Lung (tissue), 12 donors: ENCODE results near the gene CDC14A. TPM values are rescaled to one million over a fixed set of nuclear protein-coding genes. Genes with fewer than 3 reads are reported as not detected.
A peak's percentile ranks its signal among the peaks of the same experiment; 100 is the strongest.

Source experiments
- ATAC-seq: fragments of 200-7000 bp; cut with Tn5 transposase; one replicate; pipeline ENCODE4 v1.9.1; 2020; ENCODE audit warnings: moderate number of reproducible peaks; ENCODE audit not compliant: insufficient read depth, low FRiP score
- DNase-seq, 3 donors: peaks; one replicate each; pipeline ENCODE4 v3.0.0-alpha.2; 2013 to 2017
- H3K27ac ChIP-seq, 2 donors: one replicate each; pipeline ENCODE4 v1.5.1; 2013; ENCODE audit warnings: mild to moderate bottlenecking in 2 of 2, moderate library complexity in 2 of 2, control low read depth in 1 of 2, inconsistent platforms in 1 of 2, low read depth in 1 of 2, low read length in 1 of 2
- H3K27me3 ChIP-seq, 3 donors: one replicate each; pipeline ENCODE4 v1.5.1; 2013; ENCODE audit warnings: low read length in 2 of 3; ENCODE audit not compliant: control insufficient read depth in 3 of 3, insufficient read depth in 3 of 3
- H3K36me3 ChIP-seq, 4 donors: one replicate each; pipeline ENCODE4 v1.5.1; 2013; ENCODE audit warnings: low read length in 4 of 4, mild to moderate bottlenecking in 1 of 4, moderate library complexity in 1 of 4; ENCODE audit not compliant: control insufficient read depth in 4 of 4, insufficient read depth in 4 of 4
- H3K4me1 ChIP-seq, 5 donors: one replicate each; pipeline ENCODE4 v1.5.1; 2013; ENCODE audit warnings: low read length in 5 of 5, mild to moderate bottlenecking in 2 of 5, moderate library complexity in 1 of 5; ENCODE audit not compliant: control insufficient read depth in 5 of 5, insufficient read depth in 5 of 5
- H3K4me3 ChIP-seq: one replicate; pipeline ENCODE4 v1.5.1; 2013; ENCODE audit warnings: mild to moderate bottlenecking, control low read depth, moderate library complexity
- H3K9ac ChIP-seq, 2 donors: one replicate each; pipeline ENCODE4 v1.5.1; 2013; ENCODE audit warnings: low read length in 2 of 2, control low read depth in 1 of 2; ENCODE audit not compliant: insufficient read depth in 1 of 2
- H3K9me3 ChIP-seq, 4 donors: one replicate each; pipeline ENCODE4 v1.5.1; 2013; ENCODE audit warnings: low read length in 3 of 4, mild to moderate bottlenecking in 1 of 4, moderate library complexity in 1 of 4; ENCODE audit not compliant: control insufficient read depth in 4 of 4, insufficient read depth in 3 of 4
- WGBS, 2 donors: extraction: QIAGEN DNeasy Blood & Tissue Kit; methylation state at CpG; one replicate each; pipeline ENCODE4 v1.1.7; 2013; 5-methylcytosine and 5-hydroxymethylcytosine counted together
- polyA plus RNA-seq, 2 donors: library from polyadenylated mRNA; stranded (reverse); fragments of 200-250 nt; gene quantifications; one replicate each; pipeline ENCODE4 v1.2.1, GENCODE V29; 2013
- total RNA-seq, 2 donors: library from RNA; depleted of rRNA in 1 of 2; stranded (reverse); fragments of >200 nt in 1 of 2; gene quantifications; one replicate each; pipeline ENCODE4 v1.2.1, GENCODE V29; 2014 to 2021
- TF ChIP-seq, protein P1 (sequence below): IDR thresholded peaks from 2 replicates; pipeline ENCODE4 v1.5.1; 2012; ENCODE audit warnings: mild to moderate bottlenecking; ENCODE audit errors: control extremely low read depth, extremely low read depth
- donor health status: control.
- donor health status: control.
- donor health status: Bipolar disorder and iron deficiency.
- donor health status: healthy.
- donor health status: DM: yes; HTN: yes; CAD: no.

Gene CDC14A
- total and polyA plus RNA-seq, 4 donors = 3.6 to 45.4 (median 12.1) TPM

DNA sequence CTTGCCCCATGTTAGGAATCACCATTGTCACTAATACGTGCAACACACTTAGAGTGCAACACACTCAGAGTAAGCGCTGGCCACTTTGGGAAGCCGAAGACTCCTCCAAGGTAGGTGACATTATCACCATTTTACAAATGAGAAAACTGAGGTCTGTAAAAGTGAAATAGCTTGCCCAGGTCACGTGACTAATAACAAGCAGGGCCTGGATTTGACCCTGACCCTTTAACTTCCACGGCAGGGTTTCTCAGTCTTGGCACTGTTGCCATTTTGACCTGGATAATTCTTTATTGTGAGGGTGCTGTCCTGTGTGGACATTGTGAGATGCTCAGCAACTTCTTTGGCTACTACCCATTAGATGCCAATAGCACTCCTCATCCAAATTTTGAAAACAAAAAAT, 177.8 kb downstream of the CDC14A start:
- DNase-seq (no peak), ATAC-seq (no peak)
- H3K4me3 ChIP-seq = no peak overlapping the region
- peaks cover 0 to 60% (median 25%) of the 10 kb centered on the region in 5 donors for H3K4me1 ChIP-seq
- no peaks in the 10 kb centered on the region for H3K9me3 ChIP-seq
- H3K9ac ChIP-seq = peak overlapping the region in 1 of 2 donors; percentile 15
- H3K36me3 ChIP-seq = no peaks in the 10 kb centered on the region
- TF ChIP-seq, protein P1, sequence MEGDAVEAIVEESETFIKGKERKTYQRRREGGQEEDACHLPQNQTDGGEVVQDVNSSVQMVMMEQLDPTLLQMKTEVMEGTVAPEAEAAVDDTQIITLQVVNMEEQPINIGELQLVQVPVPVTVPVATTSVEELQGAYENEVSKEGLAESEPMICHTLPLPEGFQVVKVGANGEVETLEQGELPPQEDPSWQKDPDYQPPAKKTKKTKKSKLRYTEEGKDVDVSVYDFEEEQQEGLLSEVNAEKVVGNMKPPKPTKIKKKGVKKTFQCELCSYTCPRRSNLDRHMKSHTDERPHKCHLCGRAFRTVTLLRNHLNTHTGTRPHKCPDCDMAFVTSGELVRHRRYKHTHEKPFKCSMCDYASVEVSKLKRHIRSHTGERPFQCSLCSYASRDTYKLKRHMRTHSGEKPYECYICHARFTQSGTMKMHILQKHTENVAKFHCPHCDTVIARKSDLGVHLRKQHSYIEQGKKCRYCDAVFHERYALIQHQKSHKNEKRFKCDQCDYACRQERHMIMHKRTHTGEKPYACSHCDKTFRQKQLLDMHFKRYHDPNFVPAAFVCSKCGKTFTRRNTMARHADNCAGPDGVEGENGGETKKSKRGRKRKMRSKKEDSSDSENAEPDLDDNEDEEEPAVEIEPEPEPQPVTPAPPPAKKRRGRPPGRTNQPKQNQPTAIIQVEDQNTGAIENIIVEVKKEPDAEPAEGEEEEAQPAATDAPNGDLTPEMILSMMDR = no peak
- 88 to 90% methylated on average over 5 of the region's 5 CpGs for WGBS, 2 donors
- H3K27me3 ChIP-seq = no peaks in the 10 kb centered on the region
- H3K27ac ChIP-seq = no peak overlapping the region

DNA sequence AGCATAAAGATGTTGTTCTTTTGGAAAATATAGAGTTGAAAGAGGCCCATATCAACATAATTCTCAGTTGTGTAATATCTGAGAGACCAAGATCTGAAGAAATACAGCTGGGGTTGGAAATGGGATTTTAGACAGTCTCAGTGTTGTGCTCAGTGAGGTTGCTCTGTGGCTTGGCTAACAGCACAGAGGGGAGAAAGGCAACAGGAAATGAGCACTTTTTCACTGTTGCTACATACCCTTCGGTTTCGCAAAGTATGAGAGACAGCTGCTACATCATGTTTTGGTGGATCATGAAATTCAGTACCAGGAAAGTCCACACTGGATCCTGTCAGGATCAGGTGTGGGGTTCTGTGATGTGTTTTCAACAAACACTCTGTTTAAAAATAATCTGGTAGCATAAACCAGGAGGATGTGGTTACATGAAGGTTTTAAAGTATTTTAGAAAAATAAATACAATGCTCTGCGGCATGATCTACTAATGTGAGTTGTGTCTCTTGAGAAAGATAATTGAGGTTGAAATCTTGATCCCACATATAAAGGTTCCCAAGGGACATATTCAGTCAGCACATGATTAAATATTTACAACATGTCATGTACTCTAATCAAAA, 178.7 kb downstream of the CDC14A start:
- ATAC-seq = peak; percentile 75
- WGBS, 2 donors = 23 to 41% methylated on average over 3 of the region's 3 CpGs
- H3K9ac ChIP-seq = peak overlapping the region in 1 of 2 donors; percentile 29
- H3K9me3 ChIP-seq = no peaks in the 10 kb centered on the region
- no peaks in the 10 kb centered on the region for H3K36me3 ChIP-seq
- TF ChIP-seq, protein P1 = no peak
- peaks cover 0 to 4% (median 0%) of the 10 kb centered on the region in 3 donors for H3K27me3 ChIP-seq
- H3K4me1 ChIP-seq = peaks cover 0 to 60% (median 25%) of the 10 kb centered on the region in 5 donors
- peak overlapping the region in 1 of 2 donors; percentile 5 for H3K27ac ChIP-seq
- H3K4me3 ChIP-seq = no peak overlapping the region
- DNase-seq = peak; percentile 73 to 98 (median 95)

DNA sequence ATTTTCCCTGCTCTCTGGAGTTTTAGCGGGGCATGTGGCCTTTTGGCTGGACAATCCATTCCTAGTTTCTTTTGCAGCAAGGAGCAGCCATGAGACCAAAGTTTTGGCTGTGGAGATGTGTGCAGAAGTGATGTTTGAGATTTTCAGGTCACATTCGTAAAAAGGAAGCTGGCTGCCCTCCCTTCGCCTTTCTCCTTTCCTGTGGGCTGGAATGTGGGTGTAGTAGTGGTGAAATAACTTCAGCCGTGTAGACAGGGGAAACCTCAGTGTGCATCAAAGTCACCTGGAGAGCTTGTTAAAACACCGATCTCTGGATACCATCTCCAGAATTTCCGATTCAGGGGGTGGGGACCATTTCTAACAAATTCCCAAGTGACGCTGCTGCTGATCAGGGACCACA, 180.3 kb downstream of the CDC14A start:
- Histone ChIP-seq H3K4me3 (no peak overlapping the region), H3K36me3 (no peaks in the 10 kb centered on the region), H3K9me3 (no peaks in the 10 kb centered on the region), H3K9ac (no peak overlapping the region), H3K4me1 (peaks cover 0 to 60% (median 25%) of the 10 kb centered on the region in 5 donors), H3K27me3 (peaks cover 0 to 20% (median 0%) of the 10 kb centered on the region in 3 donors), H3K27ac (no peak overlapping the region)
- DNase-seq (no peak), ATAC-seq (no peak)
- TF ChIP-seq, protein P1 = no peak
- WGBS, 2 donors = 41 to 59% methylated on average over 7 of the region's 7 CpGs
